NCI-H128 (cell line): ENCODE results near the gene TSHZ1.

Source experiments
- DNase-seq: peaks from one replicate; lab custom pipeline; 2025; ENCODE audit not compliant: unreplicated experiment; lab: John Stamatoyannopoulos, UW

Gene TSHZ1

GRCh38 chr18:75220551-75221355, 10.2 kb downstream of the TSHZ1 start:
- no peak for DNase-seq

- DNase-seq: no peak
Observed at GRCh38 chr18:75221397-75221796, 10.8 kb downstream of the TSHZ1 start.

- DNase-seq: no peak
Observed at GRCh38 chr18:75221897-75222296, 11.3 kb downstream of the TSHZ1 start.

- DNase-seq: no peak
Observed at GRCh38 chr18:75222407-75222806, 11.8 kb downstream of the TSHZ1 start.

GRCh38 chr18:75223687-75224347, 13.2 kb downstream of the TSHZ1 start:
- no peak for DNase-seq

GRCh38 chr18:75226286-75226955, 15.8 kb downstream of the TSHZ1 start:
- DNase-seq: no peak

- DNase-seq: no peak
Observed at GRCh38 chr18:75226956-75227316, 16.3 kb downstream of the TSHZ1 start.

GRCh38 chr18:75227535-75228296, 17.1 kb downstream of the TSHZ1 start:
- no peak for DNase-seq

- no peak for DNase-seq
Observed at GRCh38 chr18:75228967-75229366, 18.4 kb downstream of the TSHZ1 start.

- no peak for DNase-seq
Observed at GRCh38 chr18:75229437-75229836, 18.8 kb downstream of the TSHZ1 start.

GRCh38 chr18:75230163-75231052, 19.8 kb downstream of the TSHZ1 start:
- no peak for DNase-seq

GRCh38 chr18:75231053-75231406, 20.4 kb downstream of the TSHZ1 start:
- DNase-seq: no peak

GRCh38 chr18:75234901-75235300, 24.3 kb downstream of the TSHZ1 start:
- no peak for DNase-seq

GRCh38 chr18:75235896-75236295, 25.3 kb downstream of the TSHZ1 start:
- DNase-seq: no peak

GRCh38 chr18:75238100-75238499, 27.5 kb downstream of the TSHZ1 start:
- no peak for DNase-seq

- DNase-seq: no peak
Observed at GRCh38 chr18:75238786-75239185, 28.2 kb downstream of the TSHZ1 start.

GRCh38 chr18:75240433-75240832, 29.8 kb downstream of the TSHZ1 start:
- no peak for DNase-seq

GRCh38 chr18:75241705-75242104, 31.1 kb downstream of the TSHZ1 start:
- DNase-seq: no peak

GRCh38 chr18:75244351-75245313, 34.0 kb downstream of the TSHZ1 start:
- no peak for DNase-seq
